GM19438 (cell line): Measurements from ENCODE around the gene BUD23.
"Not testable (repeated sequence)": the region's sequence is repeated elsewhere in the genome, so short reads cannot be mapped to it uniquely, and the experiment has no call there.

Experiments
- ATAC-seq: cut with Tn5 transposase; IDR thresholded peaks from one replicate; pipeline ENCODE4 v1.9.1; 2021; ENCODE audit warnings: low read depth; ENCODE audit not compliant: unreplicated experiment

The BUD23 gene, protein sequence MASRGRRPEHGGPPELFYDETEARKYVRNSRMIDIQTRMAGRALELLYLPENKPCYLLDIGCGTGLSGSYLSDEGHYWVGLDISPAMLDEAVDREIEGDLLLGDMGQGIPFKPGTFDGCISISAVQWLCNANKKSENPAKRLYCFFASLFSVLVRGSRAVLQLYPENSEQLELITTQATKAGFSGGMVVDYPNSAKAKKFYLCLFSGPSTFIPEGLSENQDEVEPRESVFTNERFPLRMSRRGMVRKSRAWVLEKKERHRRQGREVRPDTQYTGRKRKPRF

DNA sequence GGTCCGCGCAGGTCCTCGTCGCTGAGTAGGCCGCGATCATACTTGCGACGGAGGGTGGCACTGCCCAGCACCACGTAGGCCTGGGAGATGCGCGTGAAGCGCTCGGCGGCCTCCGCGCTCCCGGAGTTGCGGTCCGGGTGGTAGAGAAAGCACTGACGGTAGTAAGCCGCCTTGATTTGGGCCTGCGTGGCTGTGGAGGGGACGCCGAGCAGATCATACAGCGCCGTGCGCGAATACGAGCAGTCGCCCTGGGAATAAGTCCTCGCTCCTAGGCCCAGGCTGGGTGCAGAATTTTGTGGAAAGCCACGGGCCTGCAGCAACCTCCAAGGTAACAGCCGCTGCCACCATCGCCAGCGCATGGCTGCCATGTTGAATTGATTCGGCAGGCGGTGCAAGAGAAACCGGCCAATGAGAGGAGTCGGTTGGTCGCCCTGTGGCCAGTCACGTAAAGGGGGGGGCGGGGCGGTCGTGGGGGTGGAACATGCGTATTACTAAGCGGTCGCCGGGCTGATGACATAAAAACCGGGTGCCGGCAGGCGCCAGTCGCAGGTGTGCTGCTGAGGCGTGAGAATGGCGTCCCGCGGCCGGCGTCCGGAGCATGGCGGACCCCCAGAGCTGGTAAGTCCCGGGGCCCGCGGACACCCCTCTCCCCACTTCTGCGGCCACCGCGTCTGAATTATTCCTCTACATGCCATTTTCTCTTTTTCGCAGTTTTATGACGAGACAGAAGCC, at the start of gene BUD23, which contains the start of gene DNAJC30:
Gene BUD23 (plus strand): TSS at position 542 of the 732 bp plus-strand sequence. CDS start 29 bp downstream, at position 571.
Gene DNAJC30 (minus strand): TSS at position 398 of the 732 bp plus-strand sequence. CDS start 30 bp downstream, at position 368.
- peak; percentile 75 for ATAC-seq

DNA sequence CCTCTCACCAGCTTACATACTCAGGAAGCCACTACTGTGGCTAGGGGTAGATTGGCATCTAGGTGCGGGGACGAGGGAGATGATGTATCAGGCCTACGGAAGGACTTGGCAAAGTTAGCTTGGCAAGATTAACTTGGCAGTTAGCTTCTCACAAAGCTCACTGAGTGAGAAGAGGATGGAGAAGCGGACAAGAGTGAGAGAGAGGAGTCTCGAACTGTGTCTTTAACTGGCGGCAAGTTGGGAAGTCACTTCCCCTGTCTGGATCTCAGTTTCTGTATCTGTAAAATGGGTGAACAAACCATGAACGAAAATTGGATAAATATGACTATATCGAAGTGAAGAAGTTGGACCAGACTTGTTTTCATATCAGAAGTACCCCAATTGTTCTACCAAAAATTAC, 49.6 kb upstream of the BUD23 start:
- ATAC-seq = no peak

DNA sequence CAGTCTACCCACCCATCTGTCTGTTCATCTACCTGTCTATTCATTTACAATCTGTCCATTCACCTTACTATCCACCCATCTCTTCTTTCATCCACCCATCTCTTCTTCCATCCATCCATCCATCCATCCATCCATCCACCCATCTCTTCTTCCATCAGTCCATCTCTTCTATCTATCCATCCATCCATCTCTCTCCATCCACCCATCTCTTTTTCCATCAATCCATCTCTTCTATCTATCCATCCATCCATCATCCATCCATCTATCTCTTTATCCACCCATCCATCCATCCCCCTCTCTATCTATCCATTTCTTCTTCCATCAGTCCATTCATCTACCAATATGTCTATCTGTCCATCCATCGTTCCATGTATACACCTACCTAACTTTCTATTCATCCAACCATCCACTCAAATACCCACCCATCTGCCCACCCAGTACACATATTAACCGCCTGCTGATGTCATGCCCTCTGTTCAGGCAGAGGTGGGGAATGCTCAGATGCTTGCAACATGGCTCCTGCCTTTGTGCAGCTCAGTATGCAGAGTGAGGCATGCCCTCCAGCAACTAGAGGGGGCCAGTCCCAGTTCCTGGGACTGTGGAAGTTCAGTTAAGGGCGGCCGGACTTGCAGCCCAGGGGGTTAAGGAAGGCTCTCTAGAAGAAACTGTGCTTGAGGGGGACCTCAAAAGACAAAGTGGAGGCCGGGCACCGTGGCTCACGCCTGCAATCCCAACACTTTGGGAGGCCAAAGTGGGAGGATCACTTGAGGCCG, 47.8 kb upstream of the BUD23 start:
- no peak for ATAC-seq

DNA sequence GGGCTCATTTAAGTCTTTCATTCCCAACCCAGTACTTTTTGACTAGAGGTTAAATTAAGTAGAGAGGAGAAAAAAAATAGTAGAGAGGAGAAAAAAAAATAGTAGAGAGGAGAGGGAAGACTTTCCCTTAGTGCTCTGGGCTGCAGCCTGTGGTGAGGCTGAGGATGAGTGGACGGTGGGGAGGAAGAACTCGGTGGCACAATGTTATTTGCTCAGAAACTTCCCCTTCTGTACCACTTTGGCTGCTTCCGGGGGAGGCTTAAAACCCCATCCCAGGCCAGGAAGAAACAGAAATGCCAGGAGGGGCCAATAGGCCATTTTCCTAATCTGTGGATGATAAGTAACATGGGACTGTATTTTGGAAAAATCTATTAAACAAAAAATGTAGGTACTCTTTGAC, 44.5 kb upstream of the BUD23 start:
- no peak for ATAC-seq

DNA sequence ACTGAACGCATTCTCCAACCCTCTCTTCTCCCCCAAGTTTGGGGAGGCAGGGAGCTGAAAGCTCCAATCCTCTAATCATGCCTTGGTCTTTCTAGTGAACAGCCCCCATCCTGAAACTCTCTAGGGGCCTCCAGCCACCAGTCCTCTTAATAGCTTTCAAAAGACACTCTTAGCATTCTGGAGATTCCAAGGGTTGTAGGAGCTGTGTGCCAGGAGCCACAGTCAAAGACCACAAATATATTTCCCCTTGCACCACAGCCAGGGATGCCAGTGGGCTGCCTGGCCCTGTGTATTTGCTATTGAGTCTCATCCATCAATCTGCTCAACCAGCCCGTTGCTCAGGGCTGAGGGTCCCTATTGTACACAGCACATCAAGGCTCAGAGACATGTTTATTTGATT, 40.6 kb upstream of the BUD23 start:
- no peak for ATAC-seq

DNA sequence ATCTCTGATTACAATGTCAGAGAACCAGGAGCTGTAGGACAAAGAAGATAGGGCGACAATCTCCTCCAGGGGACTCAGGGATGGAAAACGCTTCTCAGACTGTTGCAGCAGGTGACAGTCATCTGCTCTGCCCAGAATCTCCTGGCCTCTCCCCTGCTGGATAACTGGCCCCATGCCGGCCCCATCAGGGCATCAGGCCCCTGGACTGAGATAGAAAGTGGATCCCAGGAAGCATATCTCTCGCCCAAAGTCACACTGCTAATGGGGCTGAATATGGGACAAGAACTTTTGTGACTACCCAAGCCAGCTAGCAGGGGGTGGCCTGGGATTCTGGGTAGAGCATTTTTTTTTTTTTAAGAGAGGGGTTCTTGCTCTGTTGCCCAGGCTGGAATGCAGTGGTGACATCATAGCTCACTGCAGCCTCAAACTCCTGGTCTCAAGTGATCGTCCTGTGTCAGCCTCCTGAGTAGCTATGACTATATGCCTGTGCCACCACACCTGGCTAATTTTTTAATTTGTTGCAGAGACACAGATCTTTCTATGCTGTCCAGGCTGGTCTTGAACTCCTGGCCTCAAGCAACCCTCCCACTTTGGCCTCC, 38.6 kb upstream of the BUD23 start:
- no peak for ATAC-seq

DNA sequence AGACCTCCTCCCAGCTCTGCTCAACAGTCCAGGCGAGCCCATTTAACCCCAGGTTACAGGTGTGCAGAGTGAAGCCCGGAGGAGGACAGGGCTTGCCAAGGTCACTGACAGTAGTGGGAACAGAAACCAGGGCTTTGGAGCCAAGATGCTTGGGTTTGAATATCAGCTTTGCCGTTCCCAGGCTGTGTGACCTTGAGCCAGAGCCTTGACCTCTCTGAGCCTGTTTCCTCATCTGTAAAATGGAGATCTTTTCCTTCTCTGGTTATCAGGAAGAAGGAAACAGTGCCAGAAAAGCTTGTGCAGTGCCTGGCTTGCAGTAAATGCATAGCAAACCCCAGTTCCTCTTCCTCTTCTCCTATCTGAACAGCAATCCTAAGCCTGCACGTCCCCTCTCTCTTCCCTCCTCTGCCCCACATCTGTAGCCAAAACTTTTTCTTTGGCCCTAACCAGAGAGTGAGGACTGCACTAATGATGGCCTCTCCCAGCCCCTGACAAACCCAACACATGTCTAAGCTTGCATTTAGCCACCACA, 37.7 kb upstream of the BUD23 start:
- no peak for ATAC-seq

DNA sequence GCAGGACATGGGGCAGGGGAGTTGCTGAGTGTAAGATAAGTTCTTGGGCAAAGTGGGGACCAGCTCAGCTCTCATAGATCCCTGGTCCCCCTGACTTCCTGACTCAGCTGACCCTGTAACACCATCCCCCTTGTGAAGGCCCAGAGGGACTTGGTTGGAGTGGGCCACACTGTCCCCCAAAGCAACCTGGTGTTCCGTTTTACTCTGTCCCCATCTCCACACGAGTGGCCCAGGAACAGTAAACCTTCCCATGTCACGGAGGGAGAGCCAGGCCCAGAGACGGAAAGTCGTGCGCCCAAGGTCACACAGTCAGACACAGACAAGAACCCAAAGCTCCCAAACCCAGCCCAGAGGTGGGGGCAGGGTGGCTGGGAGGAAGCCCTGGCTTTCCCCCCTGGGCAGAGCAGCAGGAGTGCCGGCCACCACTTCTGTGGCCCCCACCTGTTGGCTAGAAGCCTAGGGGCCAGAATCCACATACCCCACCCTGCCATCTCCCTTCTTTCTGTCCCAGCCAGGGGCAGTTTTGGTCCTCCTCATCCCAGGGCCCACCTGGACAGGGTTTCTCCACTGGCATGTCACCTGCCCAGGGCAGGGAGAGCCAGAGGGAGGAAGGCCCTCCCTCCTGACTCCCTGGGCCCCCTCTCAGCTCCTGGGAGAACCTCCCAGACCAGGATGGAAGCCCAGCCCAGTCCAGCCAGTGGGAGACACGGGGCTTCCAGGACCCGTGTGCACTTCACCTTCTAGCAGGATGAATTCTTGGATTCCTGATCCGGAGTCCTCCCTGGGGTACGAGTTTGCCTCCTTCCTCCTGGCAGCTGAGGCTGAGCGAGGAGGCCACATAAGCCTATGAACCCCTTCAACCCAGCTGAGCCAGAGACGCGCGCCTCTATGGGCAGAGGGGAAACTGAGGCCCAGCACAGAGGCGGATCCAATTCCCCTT, 36.3 kb upstream of the BUD23 start:
- no peak for ATAC-seq

DNA sequence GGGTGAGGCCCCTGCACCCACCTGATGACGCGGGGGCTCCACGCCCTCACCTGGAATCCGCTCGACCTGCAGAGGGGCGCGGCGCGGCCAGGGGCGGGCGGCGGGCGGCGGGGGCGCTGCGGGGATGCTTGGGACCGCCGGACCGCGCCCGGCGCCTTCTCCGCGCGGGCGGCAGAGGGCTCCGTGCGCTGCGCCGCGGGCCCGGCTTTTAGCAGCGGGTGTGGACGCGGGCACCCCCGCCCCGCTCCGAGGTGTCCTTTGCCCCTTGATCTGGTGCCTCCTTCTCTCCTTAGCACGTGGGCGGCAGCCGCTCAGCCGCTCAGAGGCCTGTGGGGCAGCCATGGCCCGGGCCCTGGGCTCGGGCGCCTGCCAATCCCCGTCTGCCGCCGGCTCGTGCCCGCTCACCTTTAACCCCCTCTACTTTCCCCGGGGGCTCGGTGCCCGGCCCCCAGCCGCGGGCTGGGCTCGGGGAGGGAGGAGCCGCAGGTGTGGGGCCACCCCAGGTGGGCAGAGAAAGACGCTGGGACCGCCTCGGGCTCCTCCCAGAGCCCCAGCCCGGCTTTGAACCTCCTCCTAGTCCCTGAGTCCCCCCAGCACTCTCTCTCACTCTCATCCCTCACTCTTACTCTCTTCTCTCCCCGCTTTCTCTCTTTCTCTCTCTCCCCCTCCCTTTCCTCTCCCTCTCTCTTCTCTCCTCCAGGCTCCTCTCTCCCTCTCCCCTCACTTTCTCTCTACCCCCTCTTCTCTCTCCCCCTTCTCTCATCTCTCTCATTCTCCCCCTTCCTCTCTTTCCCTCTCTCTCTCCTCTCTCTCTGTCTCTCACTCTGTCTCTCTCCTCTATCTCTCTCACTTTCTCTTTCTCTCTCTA, 35.4 kb upstream of the BUD23 start:
- ATAC-seq = no peak

DNA sequence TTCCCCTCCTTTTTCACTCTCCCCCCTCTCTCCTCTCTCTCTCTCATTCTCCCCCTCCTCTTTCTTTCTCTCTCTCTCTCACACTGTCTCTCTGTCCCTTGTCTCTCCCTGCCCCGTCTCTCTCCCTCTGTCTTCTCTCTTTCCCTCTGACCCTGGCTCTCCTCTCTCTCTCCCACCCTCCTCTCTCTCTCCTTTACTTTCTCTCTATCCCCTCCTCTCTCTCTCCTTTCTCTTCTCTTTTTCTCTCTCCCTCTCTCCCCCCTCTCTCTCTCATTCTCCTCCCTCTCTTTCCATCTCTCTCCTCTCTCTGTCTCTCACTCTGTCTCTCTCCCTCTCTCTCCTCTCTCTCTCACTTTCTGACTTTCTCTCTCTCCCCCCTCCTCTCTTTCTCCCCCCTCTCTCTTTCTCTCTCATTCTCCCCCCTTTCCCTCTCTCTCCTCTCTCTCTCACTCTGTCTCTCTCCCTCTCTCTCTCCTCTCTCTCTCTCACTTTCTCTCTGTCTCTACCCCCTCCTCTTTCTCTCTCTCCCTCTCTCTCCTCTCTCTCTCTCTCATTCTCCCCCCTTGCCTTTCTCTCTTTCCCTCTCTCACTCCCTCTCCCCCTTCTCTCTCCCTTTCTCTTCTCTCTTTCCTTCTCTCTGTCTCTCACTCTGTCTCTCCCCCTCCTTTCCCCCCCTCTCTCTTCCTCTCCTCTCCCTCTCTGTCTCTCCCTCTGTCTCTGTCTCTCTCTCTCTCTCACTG, 34.6 kb upstream of the BUD23 start:
- no peak for ATAC-seq

DNA sequence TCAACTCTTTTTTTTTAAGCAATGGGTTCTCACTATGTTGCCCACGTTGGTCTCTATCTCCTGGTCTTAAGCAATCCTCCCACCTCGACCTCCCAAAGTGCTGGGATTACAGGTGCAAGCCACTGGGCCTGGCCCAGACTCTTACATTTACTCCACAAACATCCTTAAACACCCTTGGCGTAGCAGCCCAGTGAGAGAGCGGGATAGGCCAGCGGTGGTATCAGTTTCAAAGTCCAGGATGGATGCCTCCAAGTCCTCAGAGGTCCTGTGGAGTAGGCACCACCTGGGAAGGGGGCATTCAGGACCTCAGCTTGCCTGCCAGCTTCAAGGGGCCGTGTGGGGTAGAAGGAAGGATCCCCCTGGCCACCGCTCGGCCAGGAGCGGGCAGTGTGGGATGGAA, 33.8 kb upstream of the BUD23 start:
- ATAC-seq = no peak

DNA sequence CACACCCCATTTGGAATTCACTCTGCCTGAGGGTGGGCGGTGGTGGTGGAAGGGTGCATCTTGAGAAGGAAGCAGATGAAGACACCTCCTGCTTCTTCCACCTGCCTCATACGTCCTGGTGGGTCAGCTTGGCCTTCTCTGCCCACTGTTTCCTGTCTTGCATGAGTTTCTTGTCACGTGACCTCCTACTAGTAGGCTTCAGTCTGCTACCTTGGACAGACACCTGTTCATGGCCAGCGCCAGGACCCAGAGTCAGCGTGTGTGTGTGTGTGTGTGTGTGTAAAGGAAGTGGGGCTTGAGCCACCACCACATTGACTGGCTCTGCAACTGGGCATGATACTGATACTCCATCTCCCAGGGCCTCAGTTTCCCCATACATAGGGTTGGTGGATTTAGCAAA, 32.9 kb upstream of the BUD23 start:
- no peak for ATAC-seq

DNA sequence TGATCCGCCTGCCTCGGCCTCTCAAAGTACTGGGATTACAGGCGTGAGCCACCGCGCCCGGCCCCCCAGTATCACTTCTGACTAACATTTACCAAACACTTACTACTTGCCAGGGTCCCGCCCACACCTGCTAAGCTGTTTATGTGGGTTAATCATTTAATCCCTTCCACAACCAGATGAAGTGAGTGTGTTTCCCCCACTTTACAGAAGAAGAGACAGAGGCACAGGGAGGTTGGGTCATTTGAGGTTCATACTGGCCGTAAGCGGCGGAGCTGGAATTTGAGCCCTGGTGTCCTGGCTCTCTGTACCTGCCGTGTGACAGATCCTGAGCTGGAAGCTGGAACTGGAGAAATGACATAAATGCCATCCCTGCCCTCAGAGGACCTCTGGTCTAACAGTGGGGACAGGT, 30.9 kb upstream of the BUD23 start:
- ATAC-seq = no peak

DNA sequence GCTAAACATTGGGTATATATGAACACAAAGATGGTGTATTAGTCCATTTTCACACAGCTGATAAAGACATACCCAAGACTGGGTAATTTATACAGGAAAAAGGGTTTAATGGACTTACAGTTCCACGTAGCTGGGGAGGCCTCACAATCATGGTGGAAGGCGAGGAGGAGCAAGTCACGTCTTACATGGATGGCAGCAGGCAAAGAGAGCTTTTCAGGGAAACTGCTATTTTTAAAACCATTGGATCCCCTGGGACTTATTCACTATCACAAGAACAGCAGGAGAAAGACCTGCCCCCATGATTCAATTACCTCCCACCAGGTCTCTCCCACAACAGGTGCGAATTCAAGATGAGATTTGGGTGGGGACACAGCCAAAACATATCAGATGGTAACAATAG, 28.1 kb upstream of the BUD23 start:
- ATAC-seq = not testable (repeated sequence)

DNA sequence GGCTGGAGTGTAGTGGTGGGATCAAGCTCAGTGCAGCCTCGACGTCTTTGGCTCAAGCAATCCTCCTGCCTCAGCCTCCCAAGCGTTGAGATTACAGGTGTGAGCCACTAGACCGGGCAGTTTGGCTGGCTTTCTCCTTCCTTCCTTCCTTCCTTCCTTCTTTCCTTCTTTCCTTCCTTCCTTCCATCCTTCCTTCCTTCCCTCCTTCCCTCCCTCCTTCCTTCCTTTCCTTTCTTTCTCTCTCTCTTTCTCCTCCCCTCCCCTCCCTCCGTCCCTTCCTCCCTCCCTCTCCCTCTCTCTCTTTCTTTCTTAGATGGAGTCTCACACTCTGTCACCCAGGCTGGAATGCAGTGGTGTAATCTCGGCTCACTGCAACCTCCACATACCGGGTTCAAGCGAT, 23.4 kb upstream of the BUD23 start:
- ATAC-seq = no peak

DNA sequence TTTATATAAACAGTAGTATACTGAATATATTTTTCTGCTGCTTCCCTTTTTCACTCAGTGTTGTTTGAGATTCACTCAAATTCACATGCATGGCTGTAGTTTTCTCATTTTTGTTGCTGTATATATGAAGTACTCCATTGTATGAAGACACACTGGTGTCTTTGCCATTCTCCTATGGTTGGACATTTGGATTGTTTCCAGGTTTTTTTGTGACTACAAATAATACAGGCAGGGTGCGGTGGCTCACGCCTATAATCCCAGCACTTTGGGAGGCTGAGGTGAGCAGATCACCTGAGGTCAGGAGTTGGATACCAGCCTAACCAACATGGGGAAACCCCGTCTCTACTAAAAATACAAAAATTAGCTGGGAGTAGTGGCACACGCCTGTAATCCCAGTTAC, 22.8 kb upstream of the BUD23 start:
- not testable (repeated sequence) for ATAC-seq

DNA sequence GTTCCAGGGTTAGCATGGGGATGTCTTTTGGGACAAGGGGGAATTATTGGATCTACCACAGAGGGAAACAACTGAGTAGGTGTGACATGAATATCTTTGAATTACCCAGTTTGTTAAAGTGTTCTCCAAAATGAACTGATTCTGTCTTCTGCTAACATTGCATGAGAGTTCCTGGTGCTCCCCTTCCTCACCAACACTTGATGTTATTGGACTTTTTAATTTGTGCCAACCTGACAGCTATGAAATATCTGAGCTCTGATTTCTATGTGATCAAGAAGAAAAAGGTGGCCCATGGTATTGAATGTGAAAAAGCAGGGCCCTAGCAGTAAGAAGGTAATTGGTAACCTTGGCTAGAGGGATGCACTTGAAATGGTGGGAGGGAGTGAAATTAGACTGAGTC, 20.4 kb upstream of the BUD23 start:
- ATAC-seq = no peak
